Measurements from ENCODE around the gene DHRSX.
"Not testable (repeated sequence)": the region's sequence is repeated elsewhere in the genome, so short reads cannot be mapped to it uniquely, and the experiment has no call there.

Gene DHRSX

DNA sequence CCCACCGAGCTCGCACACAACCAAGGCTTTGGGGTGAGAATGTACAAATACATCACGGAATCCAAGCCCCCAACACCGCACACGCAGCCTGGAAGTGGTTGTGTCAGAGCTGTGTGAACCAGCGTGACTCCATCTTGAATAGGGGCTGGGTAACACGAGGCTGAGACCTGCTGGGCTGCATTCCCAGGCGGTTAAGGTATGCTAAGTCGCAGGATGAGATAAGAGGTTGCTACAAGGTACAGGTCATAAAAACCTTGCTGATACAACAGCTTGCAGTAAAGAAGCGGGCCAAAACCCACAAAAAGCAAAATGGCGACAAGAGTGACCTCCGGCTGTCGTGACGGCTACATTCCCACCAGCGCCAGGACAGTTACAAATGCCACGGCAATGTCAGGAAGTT is 258.4 kb downstream of the DHRSX start:
- FAIRE-seq: no peak

- FAIRE-seq: not testable (repeated sequence)
These were observed 259.3 kb downstream of the DHRSX start for GRCh38 chrX:2241496-2241895.

- FAIRE-seq: not testable (repeated sequence)
These were observed 260.0 kb downstream of the DHRSX start for GRCh38 chrX:2240761-2241160.

- FAIRE-seq: no peak
These were observed 262.8 kb downstream of the DHRSX start for GRCh38 chrX:2237976-2238375.

GRCh38 chrX:2231570-2232192 is 269.1 kb downstream of the DHRSX start:
- FAIRE-seq: no peak

GRCh38 chrX:2230457-2230856 is 270.3 kb downstream of the DHRSX start:
- no peak for FAIRE-seq

DNA sequence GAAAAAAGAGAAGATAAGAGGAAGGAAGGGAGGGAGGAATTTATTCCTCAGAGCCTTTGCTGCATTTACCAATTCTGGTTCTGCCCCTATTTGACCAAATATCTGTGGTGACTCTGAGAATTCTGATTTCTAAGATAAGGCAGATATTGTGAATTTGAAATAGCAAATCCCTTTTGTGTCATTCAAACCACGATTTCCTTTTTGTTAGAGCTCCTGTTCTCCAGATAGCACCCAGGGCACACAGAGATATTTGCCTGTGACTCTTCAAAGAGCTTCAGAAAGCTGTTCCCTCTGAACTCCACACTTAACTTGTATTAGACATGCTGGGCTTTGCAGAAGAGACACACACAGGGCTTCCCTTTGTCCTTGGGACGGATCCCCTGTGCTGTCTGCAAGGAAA is 272.2 kb downstream of the DHRSX start:
- no peak for FAIRE-seq

GRCh38 chrX:2226906-2227656 is 273.7 kb downstream of the DHRSX start:
- FAIRE-seq: no peak

GRCh38 chrX:2226182-2226581 is 274.6 kb downstream of the DHRSX start:
- no peak for FAIRE-seq

- FAIRE-seq: no peak
These were observed 276.1 kb downstream of the DHRSX start for GRCh38 chrX:2224597-2225235.

DNA sequence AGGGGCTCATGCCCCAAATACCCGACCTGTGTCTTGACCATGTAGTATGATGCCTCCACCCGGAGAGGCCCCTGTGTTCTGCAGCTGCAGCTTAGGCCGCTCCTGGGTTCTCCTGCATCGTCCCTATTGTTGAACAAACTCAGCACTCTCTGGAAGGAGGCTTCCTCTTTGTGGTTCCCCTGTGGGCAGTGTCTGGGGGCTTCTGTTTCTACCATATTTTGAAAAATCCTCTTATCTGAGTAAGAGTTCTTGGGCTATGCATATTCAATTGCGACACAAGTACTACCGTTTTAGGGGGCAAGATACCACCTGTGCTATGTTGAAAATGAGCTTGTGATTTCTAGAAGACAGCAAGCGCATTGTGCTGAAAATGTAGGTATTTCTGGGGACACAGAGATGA is 276.6 kb downstream of the DHRSX start:
- FAIRE-seq: no peak

- FAIRE-seq: no peak
These were observed 279.8 kb downstream of the DHRSX start for GRCh38 chrX:2220829-2221567.

- FAIRE-seq: no peak
These were observed 280.5 kb downstream of the DHRSX start for GRCh38 chrX:2220296-2220695.

- not testable (repeated sequence) for FAIRE-seq
These were observed 286.5 kb downstream of the DHRSX start for GRCh38 chrX:2214138-2214823.

DNA sequence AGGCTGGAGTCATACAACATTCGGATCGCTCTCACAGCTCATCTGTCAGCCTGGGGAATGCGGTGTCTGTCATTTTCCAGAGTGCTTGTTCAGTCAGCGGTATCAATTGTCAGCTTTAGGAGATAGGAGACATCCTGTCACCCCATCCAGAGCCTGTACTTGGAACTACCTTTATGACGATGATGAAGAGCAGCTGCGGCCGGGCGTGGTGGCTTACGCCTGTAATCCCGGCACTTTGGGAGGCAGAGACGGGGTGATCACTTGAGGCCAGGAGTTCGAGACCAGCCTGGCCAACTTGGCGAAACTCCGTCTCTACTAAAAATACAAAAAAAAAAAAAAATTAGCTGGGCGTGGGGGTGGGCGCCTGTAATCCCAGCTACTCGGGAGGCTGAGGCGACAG is 289.1 kb downstream of the DHRSX start:
- FAIRE-seq: not testable (repeated sequence)

DNA sequence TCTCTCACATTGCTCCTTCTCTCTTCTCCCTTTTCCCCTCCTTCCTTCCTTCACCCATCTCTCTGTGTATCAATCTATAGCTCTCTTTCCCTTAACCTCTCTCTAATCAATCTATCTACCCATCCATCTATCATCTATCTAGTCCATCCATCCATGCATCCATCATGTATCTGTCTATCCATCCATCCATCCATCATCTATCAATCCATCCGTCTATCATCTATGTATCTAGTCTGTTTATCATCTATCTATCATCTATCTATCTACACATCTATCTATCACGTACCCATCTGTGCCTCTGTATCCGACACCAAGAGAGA is 307.5 kb downstream of the DHRSX start:
- FAIRE-seq: no peak

DNA sequence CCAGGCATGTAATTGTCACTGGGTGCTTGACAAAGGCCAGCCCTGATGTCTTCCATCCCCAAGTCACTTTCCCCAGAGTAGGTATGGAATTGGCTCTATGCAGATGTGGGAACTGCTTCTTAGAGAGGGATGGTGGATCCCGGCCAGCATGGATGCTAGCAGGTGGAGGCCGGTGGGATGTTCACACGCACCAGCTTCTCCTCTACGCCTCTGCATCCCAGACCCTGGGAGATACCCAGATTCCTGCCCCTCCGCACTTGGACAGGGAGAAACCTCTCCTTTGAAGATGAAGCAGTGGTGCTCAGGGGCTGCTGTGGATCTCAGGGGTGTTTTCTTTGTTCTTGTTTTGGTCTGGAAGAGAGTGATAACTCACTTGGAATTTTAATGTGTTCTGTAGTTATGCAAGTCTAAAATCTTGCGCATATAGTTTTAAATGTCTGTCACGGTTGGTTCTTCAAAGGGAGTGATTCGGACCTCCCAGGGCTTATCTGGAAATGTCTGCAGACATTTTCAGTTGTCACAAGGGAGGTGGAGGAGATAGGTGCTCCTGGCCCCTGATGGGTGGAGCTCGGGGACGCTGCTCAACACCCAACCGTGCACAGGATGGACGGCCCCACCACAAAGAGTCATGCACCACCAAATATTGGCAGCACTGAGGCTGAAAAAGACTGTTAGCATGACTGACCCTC is 308.0 kb downstream of the DHRSX start:
- FAIRE-seq: no peak

GRCh38 chrX:2188840-2189239 is 311.9 kb downstream of the DHRSX start:
- FAIRE-seq: no peak

DNA sequence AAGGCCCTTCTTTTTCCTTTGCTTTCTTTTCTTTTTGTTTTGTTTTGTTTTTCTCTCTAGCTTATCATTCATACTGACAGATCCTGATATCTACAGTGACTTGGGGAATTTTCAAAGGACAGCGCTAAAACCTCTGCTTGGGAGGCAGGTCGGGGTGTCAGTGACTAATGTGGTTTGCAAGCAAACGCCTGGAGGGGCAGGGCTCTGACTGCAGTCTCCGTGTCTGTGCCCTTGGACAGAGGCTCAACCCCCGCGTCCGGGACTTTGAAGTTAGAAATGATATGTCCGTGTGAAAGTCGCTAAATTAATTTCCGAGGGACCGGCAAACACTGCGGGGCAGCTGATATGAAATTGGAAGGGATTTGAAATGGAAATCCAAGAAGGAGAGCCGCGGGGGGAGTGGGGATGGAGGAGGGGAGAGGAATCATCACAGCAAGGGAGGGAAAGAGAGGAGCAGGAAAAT is 312.4 kb downstream of the DHRSX start:
- FAIRE-seq: no peak

GRCh38 chrX:2187352-2188115 is 313.2 kb downstream of the DHRSX start:
- FAIRE-seq: no peak

GRCh38 chrX:2185341-2186082 is 315.3 kb downstream of the DHRSX start:
- FAIRE-seq: no peak

All from A204.1 (cell line).